ENCODE data around the gene FHAD1.

DNA sequence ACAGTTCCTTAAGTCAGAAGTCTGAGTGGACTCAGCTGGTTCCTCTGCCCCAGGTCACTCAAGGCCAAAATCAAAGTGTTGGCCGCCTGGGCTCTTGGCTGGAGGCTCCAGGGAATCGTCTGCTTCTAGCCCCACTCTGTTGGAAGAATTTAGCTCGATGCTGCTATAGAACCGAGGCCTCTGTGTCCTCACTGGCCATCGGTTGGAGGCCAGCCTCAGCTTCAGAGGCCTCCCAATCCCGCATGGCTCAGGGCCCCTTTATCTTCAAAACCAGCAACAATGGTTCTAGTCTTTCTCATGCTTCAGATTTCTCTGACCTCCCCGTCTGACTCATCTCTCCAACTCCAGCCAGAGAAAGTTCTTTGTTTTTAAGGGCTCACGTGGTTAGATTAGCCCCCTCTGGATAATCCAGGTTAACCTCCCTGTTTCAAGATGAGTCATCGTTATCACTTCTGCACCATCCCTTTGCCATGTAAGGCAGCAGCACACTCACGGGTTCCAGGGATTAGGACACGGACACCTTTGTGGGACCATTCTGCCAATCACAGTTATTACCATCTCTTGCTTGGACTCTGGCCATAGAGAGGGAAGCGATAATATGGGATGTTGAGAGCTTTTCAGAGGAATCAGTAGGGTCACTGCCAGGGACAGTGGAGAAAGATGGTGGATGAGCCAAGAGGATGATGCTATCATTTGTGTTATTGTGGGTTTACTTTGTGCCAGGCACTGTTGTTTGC lies 13.6 kb downstream of the FHAD1 start:
- TF ChIP-seq, protein P1, sequence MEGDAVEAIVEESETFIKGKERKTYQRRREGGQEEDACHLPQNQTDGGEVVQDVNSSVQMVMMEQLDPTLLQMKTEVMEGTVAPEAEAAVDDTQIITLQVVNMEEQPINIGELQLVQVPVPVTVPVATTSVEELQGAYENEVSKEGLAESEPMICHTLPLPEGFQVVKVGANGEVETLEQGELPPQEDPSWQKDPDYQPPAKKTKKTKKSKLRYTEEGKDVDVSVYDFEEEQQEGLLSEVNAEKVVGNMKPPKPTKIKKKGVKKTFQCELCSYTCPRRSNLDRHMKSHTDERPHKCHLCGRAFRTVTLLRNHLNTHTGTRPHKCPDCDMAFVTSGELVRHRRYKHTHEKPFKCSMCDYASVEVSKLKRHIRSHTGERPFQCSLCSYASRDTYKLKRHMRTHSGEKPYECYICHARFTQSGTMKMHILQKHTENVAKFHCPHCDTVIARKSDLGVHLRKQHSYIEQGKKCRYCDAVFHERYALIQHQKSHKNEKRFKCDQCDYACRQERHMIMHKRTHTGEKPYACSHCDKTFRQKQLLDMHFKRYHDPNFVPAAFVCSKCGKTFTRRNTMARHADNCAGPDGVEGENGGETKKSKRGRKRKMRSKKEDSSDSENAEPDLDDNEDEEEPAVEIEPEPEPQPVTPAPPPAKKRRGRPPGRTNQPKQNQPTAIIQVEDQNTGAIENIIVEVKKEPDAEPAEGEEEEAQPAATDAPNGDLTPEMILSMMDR (IDR thresholded peaks at IDR 0.05; ENCODE audit: extremely low read depth in 1 of 2, insufficient read depth in 1 of 2, low read depth in 1 of 2, low read length in 2 of 2) = no peak
- TF ChIP-seq POLR2AphosphoS5 (IDR thresholded peaks at IDR 0.05; ENCODE audit: insufficient read depth, low read depth, low read length) (peak; percentile 28), EZH2 (IDR thresholded peaks at IDR 0.05; ENCODE audit: borderline replicate concordance, low read depth, low read length, severe bottlenecking) (no peak)
- TF ChIP-seq, protein P2, sequence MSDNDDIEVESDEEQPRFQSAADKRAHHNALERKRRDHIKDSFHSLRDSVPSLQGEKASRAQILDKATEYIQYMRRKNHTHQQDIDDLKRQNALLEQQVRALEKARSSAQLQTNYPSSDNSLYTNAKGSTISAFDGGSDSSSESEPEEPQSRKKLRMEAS (IDR thresholded peaks at IDR 0.05; ENCODE audit: insufficient read depth, insufficient read length) = no peak

All from endothelial cell of umbilical vein (primary cell).